ENCODE data around the gene EDN1. TPM values are rescaled to one million over a fixed set of nuclear protein-coding genes. Genes with fewer than 3 reads are reported as not detected.

EDN1 gene
- total RNA-seq, 1 donor from 2014 or later: 64.4 TPM

GRCh38 chr6:12339808-12340487 is 49.8 kb downstream of the EDN1 start:
- no peak for DNase-seq (ENCODE audit: low read depth)
- no peaks in the 10 kb centered on the region for H3K9me3 Mint-ChIP-seq (ENCODE audit: unreplicated experiment)
- H3K27me3 Mint-ChIP-seq (ENCODE audit: low read depth, unreplicated experiment): no peaks in the 10 kb centered on the region
- no peak overlapping the region for H3K27ac Mint-ChIP-seq (ENCODE audit: unreplicated experiment)
- H2AFZ ChIP-seq (ENCODE audit: low read depth, low read length): no peak overlapping the region
- H3K4me2 ChIP-seq (ENCODE audit: low read length): no peak overlapping the region
- H4K20me1 ChIP-seq (ENCODE audit: insufficient read depth, low read length): no peaks in the 10 kb centered on the region
- no peak overlapping the region for H3K9ac ChIP-seq (ENCODE audit: low read length)
- no peak overlapping the region for H3K4me3 ChIP-seq (ENCODE audit: insufficient read depth, low read depth, low read length)
- H3K4me3 Mint-ChIP-seq (ENCODE audit: unreplicated experiment): no peak overlapping the region
- H3K9me3 ChIP-seq (ENCODE audit: insufficient read depth, low read depth, low read length): no peaks in the 10 kb centered on the region
- no peaks in the 10 kb centered on the region for H3K27me3 ChIP-seq (ENCODE audit: insufficient read depth, low read length)
- no peaks in the 10 kb centered on the region for H3K79me2 ChIP-seq (ENCODE audit: insufficient read depth, low read length)
- TF ChIP-seq EZH2 (IDR thresholded peaks at IDR 0.05; ENCODE audit: insufficient read depth, low read length): no peak
- TF ChIP-seq, protein P1, sequence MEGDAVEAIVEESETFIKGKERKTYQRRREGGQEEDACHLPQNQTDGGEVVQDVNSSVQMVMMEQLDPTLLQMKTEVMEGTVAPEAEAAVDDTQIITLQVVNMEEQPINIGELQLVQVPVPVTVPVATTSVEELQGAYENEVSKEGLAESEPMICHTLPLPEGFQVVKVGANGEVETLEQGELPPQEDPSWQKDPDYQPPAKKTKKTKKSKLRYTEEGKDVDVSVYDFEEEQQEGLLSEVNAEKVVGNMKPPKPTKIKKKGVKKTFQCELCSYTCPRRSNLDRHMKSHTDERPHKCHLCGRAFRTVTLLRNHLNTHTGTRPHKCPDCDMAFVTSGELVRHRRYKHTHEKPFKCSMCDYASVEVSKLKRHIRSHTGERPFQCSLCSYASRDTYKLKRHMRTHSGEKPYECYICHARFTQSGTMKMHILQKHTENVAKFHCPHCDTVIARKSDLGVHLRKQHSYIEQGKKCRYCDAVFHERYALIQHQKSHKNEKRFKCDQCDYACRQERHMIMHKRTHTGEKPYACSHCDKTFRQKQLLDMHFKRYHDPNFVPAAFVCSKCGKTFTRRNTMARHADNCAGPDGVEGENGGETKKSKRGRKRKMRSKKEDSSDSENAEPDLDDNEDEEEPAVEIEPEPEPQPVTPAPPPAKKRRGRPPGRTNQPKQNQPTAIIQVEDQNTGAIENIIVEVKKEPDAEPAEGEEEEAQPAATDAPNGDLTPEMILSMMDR (IDR thresholded peaks at IDR 0.05; ENCODE audit: insufficient read depth, low read depth, low read length): no peak
- peaks cover 15% of the 10 kb centered on the region for H3K4me1 Mint-ChIP-seq (ENCODE audit: low read depth, unreplicated experiment)
- peaks cover 10% of the 10 kb centered on the region for H3K4me1 ChIP-seq (ENCODE audit: insufficient read depth, low read length)
- no peak for FAIRE-seq
- no peaks in the 10 kb centered on the region for H3K36me3 Mint-ChIP-seq (ENCODE audit: low read depth, unreplicated experiment)
- no peak overlapping the region for H3K27ac ChIP-seq (ENCODE audit: low read depth, low read length)
- H3K36me3 ChIP-seq (ENCODE audit: insufficient read depth, low read length): no peaks in the 10 kb centered on the region

DNA sequence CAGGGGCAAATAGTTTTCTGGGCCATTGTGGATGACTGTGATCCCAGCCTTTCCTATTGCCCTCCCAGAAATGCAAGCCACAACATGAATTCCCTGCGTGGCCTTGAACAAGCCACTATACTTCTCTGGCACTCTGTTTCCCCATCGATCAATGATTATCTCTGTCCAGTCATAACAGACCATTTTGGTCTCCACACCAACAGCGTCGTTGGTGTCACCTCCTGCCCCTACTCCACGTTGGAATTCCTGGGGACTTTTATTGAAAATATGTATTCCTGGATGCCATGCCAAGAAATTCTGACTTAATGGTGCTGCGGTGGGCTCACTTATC is 50.3 kb downstream of the EDN1 start:
- no peak overlapping the region for H2AFZ ChIP-seq (ENCODE audit: low read depth, low read length)
- H3K9ac ChIP-seq (ENCODE audit: low read length): no peak overlapping the region
- DNase-seq (ENCODE audit: low read depth): no peak
- no peaks in the 10 kb centered on the region for H3K9me3 Mint-ChIP-seq (ENCODE audit: unreplicated experiment)
- H3K9me3 ChIP-seq (ENCODE audit: insufficient read depth, low read depth, low read length): no peaks in the 10 kb centered on the region
- no peaks in the 10 kb centered on the region for H4K20me1 ChIP-seq (ENCODE audit: insufficient read depth, low read length)
- H3K4me1 Mint-ChIP-seq (ENCODE audit: low read depth, unreplicated experiment): peaks cover 15% of the 10 kb centered on the region
- no peak overlapping the region for H3K4me2 ChIP-seq (ENCODE audit: low read length)
- no peaks in the 10 kb centered on the region for H3K79me2 ChIP-seq (ENCODE audit: insufficient read depth, low read length)
- H3K4me1 ChIP-seq (ENCODE audit: insufficient read depth, low read length): peaks cover 10% of the 10 kb centered on the region
- no peaks in the 10 kb centered on the region for H3K27me3 ChIP-seq (ENCODE audit: insufficient read depth, low read length)
- TF ChIP-seq, protein P1 (IDR thresholded peaks at IDR 0.05; ENCODE audit: insufficient read depth, low read depth, low read length): no peak
- no peak for TF ChIP-seq EZH2 (IDR thresholded peaks at IDR 0.05; ENCODE audit: insufficient read depth, low read length)
- no peaks in the 10 kb centered on the region for H3K36me3 Mint-ChIP-seq (ENCODE audit: low read depth, unreplicated experiment)
- FAIRE-seq: no peak
- H3K27ac Mint-ChIP-seq (ENCODE audit: unreplicated experiment): no peak overlapping the region
- no peaks in the 10 kb centered on the region for H3K27me3 Mint-ChIP-seq (ENCODE audit: low read depth, unreplicated experiment)
- H3K4me3 ChIP-seq (ENCODE audit: insufficient read depth, low read depth, low read length): no peak overlapping the region
- H3K27ac ChIP-seq (ENCODE audit: low read depth, low read length): no peak overlapping the region
- H3K36me3 ChIP-seq (ENCODE audit: insufficient read depth, low read length): no peaks in the 10 kb centered on the region
- no peak overlapping the region for H3K4me3 Mint-ChIP-seq (ENCODE audit: unreplicated experiment)

- FAIRE-seq (no peak), DNase-seq (ENCODE audit: low read depth) (no peak)
- Histone ChIP-seq H3K27ac (ENCODE audit: low read depth, low read length) (peak overlapping the region; percentile 30), H3K27me3 (ENCODE audit: insufficient read depth, low read length) (no peaks in the 10 kb centered on the region), H4K20me1 (ENCODE audit: insufficient read depth, low read length) (no peaks in the 10 kb centered on the region), H3K9me3 (ENCODE audit: insufficient read depth, low read depth, low read length) (no peaks in the 10 kb centered on the region), H2AFZ (ENCODE audit: low read depth, low read length) (no peak overlapping the region), H3K4me1 (ENCODE audit: insufficient read depth, low read length) (peaks cover 6% of the 10 kb centered on the region), H3K79me2 (ENCODE audit: insufficient read depth, low read length) (no peaks in the 10 kb centered on the region), H3K9ac (ENCODE audit: low read length) (no peak overlapping the region), H3K4me2 (ENCODE audit: low read length) (peak overlapping the region; percentile 30), H3K36me3 (ENCODE audit: insufficient read depth, low read length) (no peaks in the 10 kb centered on the region), H3K4me3 (ENCODE audit: insufficient read depth, low read depth, low read length) (no peak overlapping the region)
- Mint-ChIP-seq H3K27me3 (ENCODE audit: low read depth, unreplicated experiment) (no peaks in the 10 kb centered on the region), H3K4me3 (ENCODE audit: unreplicated experiment) (no peak overlapping the region), H3K4me1 (ENCODE audit: low read depth, unreplicated experiment) (peaks cover 13% of the 10 kb centered on the region), H3K27ac (ENCODE audit: unreplicated experiment) (no peak overlapping the region), H3K36me3 (ENCODE audit: low read depth, unreplicated experiment) (no peaks in the 10 kb centered on the region), H3K9me3 (ENCODE audit: unreplicated experiment) (no peaks in the 10 kb centered on the region)
- TF ChIP-seq, protein P1 (IDR thresholded peaks at IDR 0.05; ENCODE audit: insufficient read depth, low read depth, low read length): no peak
These were observed 52.5 kb downstream of the EDN1 start for GRCh38 chr6:12342664-12343063.

All from astrocyte (in vitro differentiated cells and primary cell).